Heart right ventricle (tissue), 16 donors: Measurements from ENCODE around the gene COPS8. TPM values are rescaled to one million over a fixed set of nuclear protein-coding genes. Genes with fewer than 3 reads are reported as not detected.
A peak's percentile ranks its signal among the peaks of the same experiment; 100 is the strongest.

Source experiments
- ATAC-seq, 8 donors: fragments of 200-7000 bp; cut with Tn5 transposase; one replicate each; pipeline ENCODE4 v1.9.1; 2020; ENCODE audit warnings: mild to moderate bottlenecking in 8 of 8, moderate library complexity in 8 of 8, moderate number of reproducible peaks in 1 of 8
- DNase-seq, 2 donors: peaks; one replicate each; pipeline ENCODE4 v3.0.0-alpha.2; 2020
- H3K27ac ChIP-seq, 10 donors: fragments of 200-600 bp; sonication (generic) in 2 of 10; one replicate each; pipeline versions ENCODE4 v1.5.0 to v1.8.0; 2020 to 2022; ENCODE audit warnings: mild to moderate bottlenecking in 3 of 10
- H3K27me3 ChIP-seq, 7 donors: fragments of 200-600 bp; one replicate each; pipeline ENCODE4 v1.8.0; 2021 to 2022; ENCODE audit warnings: mild to moderate bottlenecking in 2 of 7
- H3K36me3 ChIP-seq, 9 donors: fragments of 200-600 bp; sonication (generic) in 1 of 9; one replicate each; pipeline versions ENCODE4 v1.5.0 to v1.8.0; 2020 to 2022; ENCODE audit warnings: mild to moderate bottlenecking in 2 of 9
- H3K4me1 ChIP-seq, 9 donors: fragments of 200-600 bp; sonication (generic) in 1 of 9; one replicate each; pipeline versions ENCODE4 v1.5.0 to v1.8.0; 2020 to 2022; ENCODE audit warnings: mild to moderate bottlenecking in 4 of 9
- H3K4me3 ChIP-seq, 10 donors: fragments of 200-600 bp; sonication (generic) in 2 of 10; one replicate each; pipeline versions ENCODE4 v1.5.0 to v1.8.0; 2020 to 2022; ENCODE audit warnings: mild to moderate bottlenecking in 7 of 10, moderate library complexity in 2 of 10
- H3K9me3 ChIP-seq, 11 donors: fragments of 200-600 bp in 10 of 11; sonication (generic) in 2 of 11; one replicate each; pipeline versions ENCODE4 v1.5.0 to v1.8.0; 2013 to 2022; ENCODE audit warnings: mild to moderate bottlenecking in 2 of 11, control low read depth in 1 of 11, moderate library complexity in 1 of 11
- CTCF ChIP-seq, 9 donors: fragments of 200-600 bp; sonication (generic) in 2 of 9; IDR thresholded peaks; one replicate each; pipeline versions ENCODE4 v1.5.0 to v1.8.0; 2021 to 2022; ENCODE audit warnings: antibody characterized with exemption in 9 of 9, mild to moderate bottlenecking in 5 of 9, moderate library complexity in 1 of 9
- WGBS, 2 donors: extraction: QIAGEN DNeasy Blood & Tissue Kit; methylation state at CpG; one replicate each; pipeline ENCODE4 v1.1.7; 2013; ENCODE audit warnings: inconsistent platforms in 1 of 2; 5-methylcytosine and 5-hydroxymethylcytosine counted together
- intact Hi-C, 10 donors: fragments of 100-400 bp; cut with DNase I; formaldehyde crosslinking; loops; one replicate each; pipeline versions ENCODE4 v1.11.1 to v1.14.2; 2022
- polyA plus RNA-seq, 2 donors: library from polyadenylated mRNA; stranded (reverse); fragments of 200-250 nt; gene quantifications; one replicate each; pipeline ENCODE4 v1.2.3, GENCODE V29; 2013
- total RNA-seq, 10 donors: library from RNA; stranded (reverse); fragmentation: NEBNext Ultra II Directional in 3 of 10; extraction: Animal tissue kit (Norgen Biotek cat#: 25700) in 3 of 10; gene quantifications; one replicate each; pipeline versions ENCODE4 v1.2.1 to v1.2.4, GENCODE V29; 2021 to 2023
- donor health status: Arrhythmogenic right ventricular cardiomyopathy.
- donor health status: ischemic (EF 13 %, LVEDD 7.1; RV severe dilation, severe dysfunction).
- donor health status: healthy with polysubstance abuse.
- donor health status: DM: no; HTN: yes; CAD: no.
- donor health status: DM: no; HTN: no; CAD: no.
- donor health status: ischemic (EF 25% LVEDD 6.9; RV normal size, moderate dysfunction).
- donor health status: ischemic (EF 25% LVEDD 5.7; RV mildly dilated, moderate dysfunction).
- donor health status: healthy.
- donor health status: DM: yes; HTN: yes; CAD: no.
- donor health status: Ischemic cardiomyopathy.
- donor health status: ischemic (EF 35%, LVEDD 5.7; RV mildly dilated, moderate dysfunction).
- donor health status: nonischemic (EF 11% LVEDD 7.7; RV severe dilation, severe dysfunction).
- donor health status: DM: yes; HTN: yes; CAD: no.
- donor health status: PGD.
- donor health status: ischemic (EF 29% LVEDD 5.4; RV normal size, mild dysfunction).
- donor health status: nonischemic (EF 23%, LVEDD 6.1; RV moderate dilation, normal function).

Gene COPS8
- total and polyA plus RNA-seq, 12 donors = 22.0 to 143 (median 92.2) TPM

- Histone ChIP-seq H3K36me3 (no peaks in the 10 kb centered on the region), H3K4me3 (no peak overlapping the region), H3K27me3 (no peaks in the 10 kb centered on the region), H3K27ac (no peak overlapping the region), H3K4me1 (peaks cover 0 to 13% (median 4%) of the 10 kb centered on the region in 9 donors), H3K9me3 (no peaks in the 10 kb centered on the region)
- no peak for DNase-seq
- peak in 5 of 8 donors; percentile 13 to 36 (median 27) for ATAC-seq
- intact Hi-C loops = loop anchor here in 4 of 10 donors (5.0 to 10.0 kb wide), 5 partner anchors 552 to 1297 kb away; no protein-coding TSS in a partner anchor
- TF ChIP-seq CTCF (IDR thresholded peaks at IDR 0.05) = no peak
- WGBS, 2 donors = 77 to 82% methylated on average over 24 of the region's 24 CpGs
Observed at GRCh38 chr2:237064203-237065070, 21.3 kb upstream of the COPS8 start.

- Histone ChIP-seq H3K4me3 (no peak overlapping the region), H3K36me3 (no peaks in the 10 kb centered on the region), H3K4me1 (peaks cover 0 to 13% (median 4%) of the 10 kb centered on the region in 9 donors), H3K27me3 (no peaks in the 10 kb centered on the region), H3K27ac (no peak overlapping the region), H3K9me3 (no peaks in the 10 kb centered on the region)
- 79 to 82% methylated on average over 2 of the region's 2 CpGs for WGBS, 2 donors
- no peak for ATAC-seq
- intact Hi-C loops = loop anchor here in 2 of 10 donors (10.0 kb wide), 2 partner anchors 1280 to 1290 kb away; no protein-coding TSS in a partner anchor
- no peak for DNase-seq
- TF ChIP-seq CTCF (IDR thresholded peaks at IDR 0.05) = no peak
Observed at GRCh38 chr2:237065071-237065377, 20.7 kb upstream of the COPS8 start.

- Histone ChIP-seq H3K4me3 (no peak overlapping the region), H3K27me3 (no peaks in the 10 kb centered on the region), H3K9me3 (peaks cover 0 to 8% (median 0%) of the 10 kb centered on the region in 11 donors), H3K27ac (no peak overlapping the region), H3K36me3 (no peaks in the 10 kb centered on the region), H3K4me1 (peaks cover 0 to 5% (median 0%) of the 10 kb centered on the region in 9 donors)
- TF ChIP-seq CTCF (IDR thresholded peaks at IDR 0.05) = no peak
- 97 to 98% methylated on average over 2 of the region's 2 CpGs for WGBS, 2 donors
- ATAC-seq (no peak), DNase-seq (no peak)
- intact Hi-C loops = loop anchor here in 2 of 10 donors (10.0 kb wide), 2 partner anchors 1282 to 1292 kb away; no protein-coding TSS in a partner anchor
Observed at GRCh38 chr2:237066396-237066795, 19.3 kb upstream of the COPS8 start.

GRCh38 chr2:237068005-237068576, 17.6 kb upstream of the COPS8 start:
- DNase-seq (no peak), ATAC-seq (no peak)
- peaks cover 0 to 9% (median 0%) of the 10 kb centered on the region in 11 donors for H3K9me3 ChIP-seq
- 58 to 67% methylated on average over 3 of the region's 3 CpGs for WGBS, 2 donors
- H3K36me3 ChIP-seq = no peaks in the 10 kb centered on the region
- H3K4me1 ChIP-seq = peaks cover 0 to 12% (median 3%) of the 10 kb centered on the region in 9 donors
- no peak overlapping the region for H3K27ac ChIP-seq
- H3K4me3 ChIP-seq = no peak overlapping the region
- intact Hi-C loops = loop anchor here in 2 of 10 donors (10.0 kb wide), 2 partner anchors 1283 to 1293 kb away; no protein-coding TSS in a partner anchor
- TF ChIP-seq CTCF (IDR thresholded peaks at IDR 0.05) = peak in 2 of 9 donors; percentile 8 to 15
- no peaks in the 10 kb centered on the region for H3K27me3 ChIP-seq
